Measurements from ENCODE around the gene OR4D1. TPM values are rescaled to one million over a fixed set of nuclear protein-coding genes. Genes with fewer than 3 reads are reported as not detected.

OR4D1 gene
- total and polyA plus RNA-seq, 10 donors = 0.09 to 0.46 (median 0.19) TPM; not detected in 1

GRCh38 chr17:58109197-58109596, 39.0 kb upstream of the OR4D1 start:
- H3K4me1 ChIP-seq = peaks cover 0 to 7% (median 2%) of the 10 kb centered on the region in 6 donors
- no peaks in the 10 kb centered on the region for H3K36me3 ChIP-seq
- no peaks in the 10 kb centered on the region for H3K9me3 ChIP-seq
- WGBS, 5 donors = 73 to 90% (median 84%) methylated on average over 1 of the region's 1 CpG
- H3K27me3 ChIP-seq (replicated peaks in 1 of 7) = peaks cover 0 to 19% (median 0%) of the 10 kb centered on the region in 7 donors
- DNase-seq = no peak
- no peak overlapping the region for H3K4me3 ChIP-seq
- intact Hi-C loops (cut with DNase I; ENCODE audit: low total_unique reads) = no loop called here
- TF ChIP-seq POLR2A (IDR thresholded peaks at IDR 0.05) (no peak), CTCF (IDR thresholded peaks at IDR 0.05 in 8 of 11, conservative IDR thresholded peaks at IDR 0.05 in 3 of 11) (no peak), POLR2AphosphoS5 (IDR thresholded peaks at IDR 0.05) (no peak)
- H3K27ac ChIP-seq = no peak overlapping the region

- intact Hi-C loops (cut with DNase I; ENCODE audit: low total_unique reads) = loop anchor here (5.0 to 10.0 kb wide), 2 partner anchors 215 to 978 kb away; no protein-coding TSS in a partner anchor
- no peaks in the 10 kb centered on the region for H3K36me3 ChIP-seq
- TF ChIP-seq POLR2AphosphoS5 (IDR thresholded peaks at IDR 0.05) = no peak
- TF ChIP-seq POLR2A (IDR thresholded peaks at IDR 0.05) = no peak
- no peak for TF ChIP-seq CTCF (IDR thresholded peaks at IDR 0.05 in 8 of 11, conservative IDR thresholded peaks at IDR 0.05 in 3 of 11)
- DNase-seq = no peak
- WGBS, 5 donors = 74 to 88% (median 84%) methylated on average over 5 of the region's 5 CpGs
- peaks cover 0 to 19% (median 0%) of the 10 kb centered on the region in 7 donors for H3K27me3 ChIP-seq (replicated peaks in 1 of 7)
- H3K27ac ChIP-seq = no peak overlapping the region
- no peak overlapping the region for H3K4me3 ChIP-seq
- H3K4me1 ChIP-seq = peaks cover 0 to 7% (median 2%) of the 10 kb centered on the region in 6 donors
- no peaks in the 10 kb centered on the region for H3K9me3 ChIP-seq
Measured at GRCh38 chr17:58110012-58110411, 38.2 kb upstream of the OR4D1 start.

GRCh38 chr17:58111676-58112075, 36.5 kb upstream of the OR4D1 start:
- Histone ChIP-seq H3K4me1 (peaks cover 0 to 7% (median 2%) of the 10 kb centered on the region in 6 donors), H3K36me3 (no peaks in the 10 kb centered on the region), H3K27ac (no peak overlapping the region), H3K27me3 (replicated peaks in 1 of 7) (peaks cover 0 to 36% (median 0%) of the 10 kb centered on the region in 7 donors), H3K9me3 (no peaks in the 10 kb centered on the region), H3K4me3 (no peak overlapping the region)
- 67 to 81% (median 75%) methylated on average over 3 of the region's 3 CpGs for WGBS, 5 donors
- no peak for DNase-seq
- intact Hi-C loops (cut with DNase I; ENCODE audit: low total_unique reads) = loop anchor here (2.0 to 10.0 kb wide), 3 partner anchors 217 to 979 kb away; no protein-coding TSS in a partner anchor
- TF ChIP-seq POLR2AphosphoS5 (IDR thresholded peaks at IDR 0.05) = no peak
- TF ChIP-seq POLR2A (IDR thresholded peaks at IDR 0.05) = no peak
- no peak for TF ChIP-seq CTCF (IDR thresholded peaks at IDR 0.05 in 8 of 11, conservative IDR thresholded peaks at IDR 0.05 in 3 of 11)

GRCh38 chr17:58112970-58113631, 35.1 kb upstream of the OR4D1 start:
- 34 to 38% (median 37%) methylated on average over 17 of the region's 17 CpGs for WGBS, 5 donors
- H3K4me1 ChIP-seq = peaks cover 0 to 7% (median 2%) of the 10 kb centered on the region in 6 donors
- intact Hi-C loops (cut with DNase I; ENCODE audit: low total_unique reads) = loop anchor here (2.0 to 10.0 kb wide), 3 partner anchors 218 to 981 kb away; no protein-coding TSS in a partner anchor
- H3K27ac ChIP-seq = no peak overlapping the region
- H3K27me3 ChIP-seq (replicated peaks in 1 of 7) = peaks cover 0 to 38% (median 0%) of the 10 kb centered on the region in 7 donors
- no peaks in the 10 kb centered on the region for H3K9me3 ChIP-seq
- DNase-seq = peak; percentile 88
- H3K36me3 ChIP-seq = no peaks in the 10 kb centered on the region
- no peak overlapping the region for H3K4me3 ChIP-seq
- TF ChIP-seq POLR2AphosphoS5 (IDR thresholded peaks at IDR 0.05) (peak in 2 of 3 donors; percentile 20 to 43), POLR2A (IDR thresholded peaks at IDR 0.05) (no peak), CTCF (IDR thresholded peaks at IDR 0.05 in 8 of 11, conservative IDR thresholded peaks at IDR 0.05 in 3 of 11) (peak; percentile 92 to 98 (median 96))
